Skeletal muscle cell (primary cell): ENCODE data around the gene LMAN2.
"Not testable (repeated sequence)": the region's sequence is repeated elsewhere in the genome, so short reads cannot be mapped to it uniquely, and the experiment has no call there.

Experiments
- DNase-seq: peaks from one replicate; pipeline ENCODE4 v3.0.0-alpha.2; 2010; ENCODE audit warnings: low read depth
- H3K4me3 ChIP-seq: 2 replicates; pipeline ENCODE4 v1.5.1; 2011; ENCODE audit warnings: low read depth, mild to moderate bottlenecking, control low read depth, low read length, moderate library complexity

Gene LMAN2

DNA sequence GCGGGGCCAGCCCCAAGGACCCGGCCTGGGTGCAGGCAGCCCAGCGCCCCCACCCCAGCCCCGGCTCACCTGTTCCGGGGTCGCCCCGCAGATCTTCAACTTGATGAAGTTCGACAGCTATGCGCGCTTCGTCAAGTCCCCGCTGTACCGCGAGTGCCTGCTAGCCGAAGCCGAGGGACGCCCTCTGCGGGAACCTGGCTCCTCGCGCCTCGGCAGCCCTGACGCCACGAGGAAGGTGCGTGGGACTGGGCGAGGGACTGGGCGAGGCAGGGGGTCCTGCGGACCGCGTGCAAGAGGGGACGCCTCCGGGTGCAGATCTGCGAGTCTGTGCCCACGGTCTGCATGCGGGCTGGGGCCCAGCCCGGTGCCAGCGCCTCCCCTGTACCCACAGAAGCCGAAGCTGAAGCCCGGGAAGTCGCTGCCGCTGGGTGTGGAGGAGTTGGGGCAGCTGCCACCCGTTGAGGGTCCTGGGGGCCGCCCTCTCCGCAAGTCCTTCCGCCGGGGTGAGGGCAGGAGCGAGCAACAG, 15.9 kb upstream of the LMAN2 start:
- H3K4me3 ChIP-seq: peak overlapping the region; percentile 47
- no peak for DNase-seq

DNA sequence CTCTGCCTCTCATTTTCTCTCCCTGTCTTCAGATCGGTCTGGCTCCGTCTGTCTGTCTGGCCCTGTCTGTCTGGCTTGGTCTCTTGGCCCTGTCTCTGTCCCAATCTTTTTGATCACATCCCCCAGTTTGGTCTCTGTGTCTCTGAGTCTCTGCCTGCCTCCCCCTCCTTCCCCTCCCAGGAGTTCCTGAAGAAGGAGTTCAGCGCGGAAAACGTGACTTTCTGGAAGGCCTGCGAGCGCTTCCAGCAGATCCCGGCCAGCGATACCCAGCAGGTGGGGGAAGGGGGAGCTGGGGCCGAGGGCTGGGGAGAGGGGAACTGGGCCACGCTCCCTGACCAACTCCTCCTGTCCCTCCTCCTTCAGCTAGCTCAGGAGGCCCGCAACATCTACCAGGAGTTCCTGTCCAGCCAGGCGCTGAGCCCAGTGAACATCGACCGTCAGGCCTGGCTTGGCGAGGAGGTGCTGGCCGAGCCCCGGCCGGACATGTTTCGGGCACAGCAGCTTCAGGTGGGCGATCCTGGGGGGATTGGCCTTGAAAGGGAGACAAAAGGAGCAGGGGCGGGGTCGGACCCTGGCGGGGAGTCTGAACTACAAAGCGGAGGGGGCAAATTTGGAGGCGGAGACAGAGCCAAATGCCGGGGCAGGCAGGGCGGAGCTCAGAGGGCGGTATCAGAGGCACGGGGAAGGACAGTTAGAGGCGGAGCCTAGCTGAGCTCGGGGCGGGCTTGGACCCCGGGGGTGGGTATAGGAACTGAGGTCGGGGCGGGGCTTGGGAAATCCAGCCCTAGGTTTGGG, 15.3 kb upstream of the LMAN2 start:
- peak; percentile 45 for DNase-seq
- peak overlapping the region; percentile 47 for H3K4me3 ChIP-seq

DNA sequence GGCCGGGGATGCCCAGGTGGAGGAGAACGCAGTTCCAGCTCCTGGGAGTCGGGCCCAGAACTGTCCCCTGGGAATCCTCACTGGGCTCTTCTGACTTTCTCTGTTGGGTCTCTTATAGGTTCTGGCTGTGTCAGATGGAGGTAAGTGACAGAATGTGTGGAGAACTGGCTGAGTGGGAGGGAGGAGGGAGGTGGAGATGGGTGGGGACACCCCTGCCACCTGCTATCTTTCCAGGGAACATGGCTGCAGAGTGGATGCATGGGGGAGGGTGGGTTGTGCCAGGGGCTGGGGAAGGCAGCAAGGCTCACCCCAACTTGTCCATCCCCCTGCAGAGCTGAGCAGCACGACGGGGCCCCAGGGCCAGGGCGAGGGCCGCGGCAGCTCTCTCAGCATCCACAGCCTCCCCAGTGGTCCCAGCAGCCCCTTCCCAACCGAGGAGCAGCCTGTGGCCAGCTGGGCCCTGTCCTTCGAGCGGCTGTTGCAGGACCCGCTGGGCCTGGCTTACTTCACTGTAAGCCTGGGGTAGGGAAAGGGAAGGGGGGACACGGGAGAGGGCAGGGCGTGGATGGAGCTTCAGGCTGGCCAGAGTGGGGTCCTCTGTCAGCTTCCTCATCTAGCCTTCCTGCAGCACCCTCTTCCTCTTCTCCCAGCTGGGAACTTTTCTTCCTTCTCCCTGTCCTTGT, 14.5 kb upstream of the LMAN2 start:
- DNase-seq: no peak
- no peak overlapping the region for H3K4me3 ChIP-seq

DNA sequence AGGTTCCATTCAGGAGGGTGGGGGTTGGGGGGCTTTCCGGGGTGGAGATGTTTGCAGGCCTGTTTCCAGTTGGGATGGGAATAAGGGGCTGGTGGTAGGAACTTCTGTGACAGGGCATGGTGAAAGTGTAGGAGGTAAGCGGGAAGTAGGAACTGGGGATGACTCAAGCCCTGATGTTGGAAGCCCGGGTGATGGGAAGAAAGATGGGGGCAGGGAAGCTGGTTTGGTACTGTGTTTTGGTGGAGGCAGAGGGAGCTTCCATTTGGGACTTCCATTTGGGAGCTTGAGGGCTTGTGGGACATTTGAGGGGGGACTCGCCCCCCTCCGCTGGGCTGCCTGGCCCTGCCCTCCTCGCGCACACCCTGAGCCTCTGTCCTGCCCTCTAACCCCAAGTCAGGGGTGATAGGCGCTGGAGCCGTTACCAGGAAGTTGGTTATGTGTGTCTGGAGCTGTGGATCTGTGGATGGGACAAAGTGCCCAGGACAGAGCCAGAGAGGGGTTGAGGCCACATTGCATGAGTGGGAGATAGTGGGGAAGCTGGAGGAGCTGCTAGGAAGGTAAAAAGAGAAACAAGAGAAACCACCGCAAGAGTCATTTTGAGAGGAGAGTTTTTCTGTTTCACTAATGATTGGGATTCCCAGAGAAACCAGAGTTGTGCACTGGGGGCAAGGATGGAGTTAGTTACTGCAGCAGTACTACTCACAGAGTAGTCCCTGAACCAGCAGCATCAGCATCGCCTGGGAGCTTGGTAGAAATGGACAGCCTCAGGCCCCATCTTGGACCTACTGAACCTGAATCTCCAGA, 12.9 kb upstream of the LMAN2 start:
- no peak overlapping the region for H3K4me3 ChIP-seq
- no peak for DNase-seq

DNA sequence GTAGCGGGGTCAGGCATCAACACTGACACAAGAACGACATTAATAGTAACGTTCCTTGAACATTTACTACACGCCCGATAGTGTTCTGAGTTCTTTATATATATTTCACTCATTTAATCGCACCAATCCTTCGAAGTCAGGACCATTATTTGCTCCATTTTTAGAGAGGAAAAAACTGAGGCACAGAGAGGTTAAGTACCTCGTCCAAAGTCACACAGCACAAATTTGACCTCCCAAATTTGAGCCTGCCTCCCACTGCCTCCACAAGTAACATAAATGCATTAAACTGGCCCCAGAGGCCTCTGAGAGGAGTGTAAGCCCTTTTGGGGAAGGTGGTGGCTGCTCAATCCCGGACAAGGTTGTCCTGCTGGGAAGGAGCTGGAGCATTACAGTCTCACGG, 12.1 kb upstream of the LMAN2 start:
- peak overlapping the region; percentile 39 for H3K4me3 ChIP-seq
- no peak for DNase-seq

DNA sequence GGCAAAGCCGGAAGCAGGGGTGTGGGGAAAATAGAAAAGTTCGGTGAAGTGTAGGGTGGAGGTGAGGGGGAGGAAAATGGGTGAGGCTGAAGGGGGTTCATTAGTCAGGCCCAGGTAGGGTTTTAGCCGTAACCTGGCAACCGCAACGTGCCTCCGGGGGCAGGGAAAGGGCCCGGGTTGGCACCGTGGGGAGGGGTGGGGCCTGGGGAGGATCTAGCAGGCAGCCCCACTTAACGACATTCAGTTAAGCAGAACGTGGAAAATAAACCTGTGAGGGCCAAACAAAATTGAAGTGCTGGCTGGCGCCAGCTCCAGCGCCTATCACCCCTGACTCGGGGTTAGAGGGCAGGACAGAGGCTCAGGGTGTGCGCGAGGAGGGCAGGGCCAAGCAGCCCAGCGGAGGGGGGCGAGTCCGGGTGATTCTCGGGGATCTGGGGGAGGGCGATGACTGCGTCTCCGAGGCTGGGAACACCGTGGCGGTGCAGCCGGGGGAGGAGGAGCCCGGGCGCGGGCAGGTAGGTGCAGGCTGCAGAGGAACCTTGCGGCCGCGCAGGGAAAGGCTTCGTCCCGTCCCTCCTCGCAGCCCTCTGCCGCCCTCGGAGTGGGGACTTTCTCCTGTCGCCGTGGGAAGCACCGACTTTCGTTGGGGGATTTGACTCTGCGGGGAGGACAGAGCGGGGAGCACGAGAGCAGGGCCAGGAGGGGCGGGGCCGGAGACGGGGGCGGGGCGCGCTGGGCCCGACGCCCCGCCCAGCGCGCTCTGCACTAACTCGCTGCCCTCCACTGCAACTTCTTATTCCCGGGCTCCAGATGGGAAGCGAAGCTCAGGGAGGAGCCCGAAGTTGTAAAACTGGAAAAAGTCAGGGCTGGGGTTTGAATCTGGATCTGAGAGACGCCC, 11.4 kb upstream of the LMAN2 start:
- no peak for DNase-seq
- peak overlapping the region; percentile 39 for H3K4me3 ChIP-seq

DNA sequence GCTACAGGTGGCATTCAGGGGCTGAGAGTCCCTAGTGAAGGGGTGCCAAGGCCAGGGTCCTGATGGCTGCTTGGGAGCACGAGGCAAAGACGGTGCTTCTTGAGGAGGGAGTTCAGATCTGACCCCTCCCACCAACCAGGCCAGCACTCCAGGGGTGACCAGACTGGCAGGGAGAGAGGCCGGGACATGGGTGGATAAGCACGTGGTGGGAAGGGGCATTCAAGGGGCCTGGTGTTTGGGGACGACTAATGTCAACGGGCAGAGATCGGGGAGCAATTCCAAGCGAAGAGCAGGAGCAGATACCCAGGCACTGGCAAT, 10.8 kb upstream of the LMAN2 start:
- no peak for DNase-seq
- no peak overlapping the region for H3K4me3 ChIP-seq

DNA sequence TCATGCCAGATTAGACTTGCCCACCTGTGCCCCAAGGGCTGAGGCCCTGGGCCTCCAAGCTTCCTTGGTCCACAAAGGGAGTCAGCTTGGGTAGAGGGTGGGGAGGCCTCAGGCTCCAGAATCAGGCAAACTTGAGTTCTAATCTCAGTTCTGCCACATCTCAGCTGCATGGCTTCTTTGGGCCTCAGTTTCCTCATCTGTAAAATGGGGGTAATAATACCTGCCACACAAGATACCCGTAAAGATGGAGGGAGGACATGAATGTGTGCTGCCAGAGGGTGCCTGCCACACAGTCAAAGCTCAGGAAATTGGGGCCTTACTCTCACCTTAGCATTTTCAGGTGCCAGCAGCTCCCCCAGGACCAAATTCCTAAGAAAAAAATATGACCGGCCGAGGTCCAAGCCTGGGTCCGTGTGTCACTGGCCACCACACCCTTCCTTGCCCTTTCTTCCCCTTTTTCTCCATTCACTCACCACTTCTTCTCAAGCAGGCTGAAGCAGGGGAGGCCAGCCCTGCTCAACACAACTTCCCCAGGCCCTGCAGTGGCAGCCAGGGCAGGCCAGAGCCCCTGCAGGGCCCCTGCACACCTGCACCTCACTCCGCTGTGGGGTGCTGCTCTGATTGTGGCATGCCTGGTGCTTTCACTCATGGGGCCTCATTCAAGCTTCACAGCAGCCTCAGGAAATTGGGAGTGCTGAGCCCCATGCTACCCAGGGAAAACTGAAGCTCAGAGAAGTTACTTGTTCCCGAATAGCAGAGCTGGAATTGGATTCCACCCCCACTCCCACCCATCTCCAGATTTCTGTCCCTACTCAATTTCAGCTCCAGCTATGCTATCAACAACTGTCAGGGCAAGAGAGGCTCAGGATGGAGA, 10.2 kb upstream of the LMAN2 start:
- no peak overlapping the region for H3K4me3 ChIP-seq
- DNase-seq: no peak

DNA sequence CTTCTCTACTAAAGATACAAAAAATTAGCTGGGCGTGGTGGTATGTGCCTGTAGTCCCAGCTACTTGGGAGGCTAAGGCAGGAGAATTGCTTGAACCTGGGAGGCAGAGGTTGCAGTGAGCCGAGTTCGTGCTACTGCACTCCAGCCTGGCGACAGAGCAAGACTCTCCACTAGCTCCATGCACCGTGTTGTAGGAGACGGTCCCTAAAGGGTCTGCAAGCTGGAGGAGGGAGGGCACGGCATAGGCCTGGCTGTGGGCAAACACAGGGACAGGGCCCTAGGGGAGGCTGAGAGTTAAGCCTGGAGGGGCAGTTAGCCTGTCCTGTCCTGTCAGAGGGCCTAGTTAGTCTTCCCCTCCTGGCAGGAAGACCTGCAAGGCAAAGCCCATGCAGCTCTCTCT, 9.3 kb upstream of the LMAN2 start:
- not testable (repeated sequence) for H3K4me3 ChIP-seq, DNase-seq

DNA sequence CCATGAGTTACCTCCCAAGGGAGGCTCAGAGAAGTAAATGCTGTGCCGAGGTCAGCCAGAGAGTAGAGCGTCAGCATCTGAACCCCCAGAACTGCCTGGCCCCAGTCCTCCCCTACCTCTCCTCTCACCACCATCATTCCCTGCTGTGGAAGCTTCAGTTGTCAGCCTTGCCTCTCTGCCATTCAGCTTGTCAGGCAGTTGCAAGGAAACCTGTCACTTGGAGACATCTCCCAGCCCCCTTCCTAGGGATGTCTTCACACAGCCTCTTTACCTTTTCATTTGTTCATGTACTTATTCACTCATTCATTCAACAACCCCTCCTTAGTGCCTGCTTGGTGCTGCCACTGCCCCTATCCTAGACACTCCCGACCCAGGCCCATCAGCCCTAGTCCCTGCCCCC, 8.4 kb upstream of the LMAN2 start:
- no peak for DNase-seq
- H3K4me3 ChIP-seq: no peak overlapping the region

DNA sequence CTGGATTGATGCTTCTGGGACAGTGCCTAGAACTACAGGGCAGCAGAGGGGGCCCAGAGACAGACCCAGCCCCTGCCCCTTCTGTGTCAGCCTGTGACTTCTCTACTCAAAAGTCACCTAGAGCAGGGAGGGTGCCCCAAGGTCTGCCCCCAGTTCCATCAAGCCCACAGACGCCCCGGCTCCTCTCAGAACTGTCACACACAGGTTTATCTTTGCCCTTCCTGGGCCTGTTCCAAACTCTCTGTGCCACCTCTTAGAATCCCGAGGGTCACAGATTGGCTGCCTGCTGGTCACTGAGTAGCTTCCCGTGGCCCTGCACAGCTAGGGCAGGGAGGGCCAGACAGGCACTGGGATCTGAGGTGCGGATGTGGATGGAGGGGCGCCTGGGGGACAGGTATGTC, 8.0 kb upstream of the LMAN2 start:
- DNase-seq: no peak
- H3K4me3 ChIP-seq: no peak overlapping the region

DNA sequence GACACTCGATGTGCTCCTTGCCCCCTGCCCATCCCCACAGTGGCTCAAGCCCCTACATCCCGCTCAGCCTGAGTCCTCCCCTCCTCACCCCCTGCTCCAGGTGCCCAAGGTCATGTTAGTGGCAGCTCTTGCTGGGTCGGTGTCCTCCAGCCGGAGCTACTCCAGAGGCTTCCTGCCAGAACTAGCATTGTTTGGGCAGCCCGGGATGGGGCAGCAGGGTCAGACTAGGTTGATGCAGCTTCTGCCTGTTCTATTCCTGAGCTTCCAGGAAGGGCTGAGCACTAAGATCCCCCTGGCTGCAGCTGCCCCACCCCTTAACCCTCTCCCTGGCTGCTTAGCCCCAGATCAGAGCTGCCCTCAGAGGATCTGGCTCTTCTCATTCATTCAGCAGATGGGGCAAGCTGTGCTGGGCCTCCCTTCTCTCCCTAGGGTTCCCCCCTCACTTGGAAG, 6.9 kb upstream of the LMAN2 start:
- no peak overlapping the region for H3K4me3 ChIP-seq

DNA sequence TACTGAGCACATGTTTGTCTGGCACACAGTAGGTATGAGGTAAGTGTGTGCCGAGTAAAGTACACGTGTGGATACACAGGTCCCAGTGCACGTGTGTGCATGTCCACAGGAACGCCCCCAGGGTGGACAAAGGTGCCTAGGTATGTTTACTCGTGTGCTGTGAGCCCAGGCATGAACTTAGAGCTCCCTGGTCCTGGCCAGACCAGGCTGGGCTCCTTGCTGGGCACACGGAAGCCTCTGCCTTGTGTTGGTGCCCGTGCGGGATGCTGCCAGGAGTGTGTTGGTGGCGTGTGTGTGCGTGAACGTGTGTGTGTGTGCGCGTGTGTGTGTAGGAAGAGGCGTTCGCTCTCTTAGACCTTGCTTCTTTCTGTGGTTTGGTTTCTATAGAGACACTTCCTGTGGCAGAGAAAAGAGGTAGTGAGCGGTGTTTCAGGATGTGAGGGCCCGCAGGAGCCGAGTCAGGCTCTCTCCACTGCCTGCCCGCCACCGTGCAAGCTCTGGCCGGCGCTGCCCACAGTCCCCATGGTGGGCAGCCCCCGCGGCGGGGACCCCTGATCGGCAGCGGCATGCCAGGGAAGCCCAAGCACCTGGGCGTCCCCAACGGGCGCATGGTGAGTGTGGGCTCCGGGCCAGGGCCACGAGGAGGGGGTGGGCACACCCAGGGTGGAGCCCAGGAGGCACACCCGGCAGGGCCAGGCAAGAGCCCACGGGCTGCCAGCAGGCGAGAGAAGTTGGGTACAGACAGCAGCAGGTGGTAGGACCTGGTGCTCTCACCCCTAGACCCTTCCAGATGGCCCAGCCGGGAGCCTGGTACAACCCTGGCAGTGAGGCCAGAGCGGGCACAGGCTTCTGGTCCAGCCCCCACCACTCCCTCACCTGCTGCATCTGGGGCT, 6.2 kb upstream of the LMAN2 start, which contains the start of gene RGS14:
RGS14 (plus strand) TSS at position 466 of the 893 bp plus-strand sequence; CDS start at position 567, 101 bp downstream.
- DNase-seq: no peak

More for the DNA sequence above, 6.9 kb upstream of the LMAN2 start:
- no peak for DNase-seq

DNA sequence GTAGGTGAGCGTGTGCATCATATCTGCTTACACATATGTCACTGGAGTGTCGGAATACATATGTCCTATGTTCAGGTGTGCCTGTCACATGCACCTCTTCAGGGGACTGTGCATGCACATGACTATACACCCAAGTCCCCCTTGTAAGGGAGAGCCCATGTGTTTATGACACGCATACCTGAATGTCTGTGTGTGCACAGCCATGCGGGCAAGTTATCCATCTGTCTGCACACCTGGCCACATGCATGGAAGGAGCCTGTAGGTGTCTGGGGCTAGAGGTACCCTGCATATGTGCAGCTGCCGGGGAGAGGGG, 5.6 kb upstream of the LMAN2 start:
- no peak for DNase-seq
- no peak overlapping the region for H3K4me3 ChIP-seq

More for the DNA sequence above, 6.2 kb upstream of the LMAN2 start, which contains the start of gene RGS14:
- H3K4me3 ChIP-seq: peak within 1 kb of the TSS; percentile 7

DNA sequence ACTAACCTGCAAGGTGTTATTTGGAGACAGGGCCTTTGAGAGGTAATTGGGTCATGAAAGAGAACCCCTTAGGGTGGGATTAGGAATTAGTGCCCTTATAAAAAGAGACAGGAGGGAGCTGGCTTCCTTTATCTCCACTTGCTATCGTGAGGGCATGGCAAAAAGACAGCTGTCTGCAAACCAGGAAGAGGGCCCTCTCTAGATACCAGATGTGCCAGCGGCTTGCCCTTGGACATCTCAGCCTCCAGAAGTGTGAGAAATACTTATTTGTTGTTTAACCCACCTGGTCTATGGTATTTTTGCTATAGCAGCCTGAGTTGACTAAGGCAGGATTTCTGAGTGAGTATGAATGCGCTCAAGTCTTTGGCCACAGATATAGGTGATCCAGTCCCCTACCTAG, 5.3 kb upstream of the LMAN2 start:
- no peak overlapping the region for H3K4me3 ChIP-seq
- no peak for DNase-seq

DNA sequence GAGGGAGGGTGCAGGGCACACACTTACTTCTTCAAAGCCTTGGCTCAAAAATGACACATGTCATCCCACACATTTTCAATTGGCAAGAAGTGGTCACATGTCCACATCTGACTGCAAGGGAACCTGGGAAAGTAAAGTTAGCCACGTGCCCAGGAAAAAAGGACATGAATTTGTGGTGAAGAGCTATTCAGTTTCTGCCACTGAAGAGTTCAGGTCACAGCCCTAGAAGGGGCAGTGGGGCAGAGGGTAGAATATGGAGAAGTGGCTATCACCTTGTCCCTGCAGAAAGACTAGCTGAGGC, 4.3 kb upstream of the LMAN2 start:
- H3K4me3 ChIP-seq: no peak overlapping the region
- no peak for DNase-seq

DNA sequence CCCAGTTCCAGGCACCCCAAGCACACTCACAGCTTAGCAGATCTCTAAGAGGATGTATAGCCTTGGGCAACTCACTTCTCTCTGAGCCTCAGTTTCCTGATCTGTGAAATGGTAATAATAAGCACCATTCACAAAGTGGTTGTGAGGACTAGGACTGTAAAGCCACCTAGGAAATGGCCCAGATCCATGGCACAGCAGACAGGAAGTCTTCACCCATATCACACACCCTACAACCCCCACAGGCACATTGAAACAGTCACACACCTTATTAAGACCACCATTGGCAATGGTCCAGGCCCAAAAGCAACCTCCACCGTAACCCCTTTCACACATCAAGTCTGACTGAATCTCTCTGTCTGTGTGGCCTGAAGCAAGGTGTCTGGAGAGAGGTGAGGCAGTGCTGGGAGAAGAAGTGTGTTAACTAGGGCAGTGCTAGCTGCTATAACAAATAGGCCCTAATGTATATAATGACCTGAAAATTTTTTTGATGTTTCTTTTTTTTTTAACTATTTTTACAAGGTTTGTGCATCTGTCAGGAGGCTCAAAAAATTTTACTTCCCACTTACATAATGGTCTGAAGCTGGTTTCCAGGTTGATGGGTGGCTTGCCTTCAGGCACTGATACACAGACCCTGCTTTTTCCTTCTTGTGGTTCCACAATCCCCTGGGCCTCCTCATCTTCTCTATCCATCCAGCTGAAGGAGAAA, 3.8 kb upstream of the LMAN2 start:
- DNase-seq: no peak
- H3K4me3 ChIP-seq: no peak overlapping the region
